Stimulated activated CD8-positive, alpha-beta memory T cell treated with anti-CD3 and anti-CD28 coated beads, Interleukin-12 subunit alpha, Interleukin-12 subunit beta, amount 100 ng/mL, for 1 hour (primary cell): Measurements from ENCODE around the gene LDLRAP1.

Source experiments
- DNase-seq: peaks from one replicate; pipeline ENCODE4 v3.0.0-alpha.2; 2020; ENCODE audit warnings: low read depth

The LDLRAP1 gene

DNA sequence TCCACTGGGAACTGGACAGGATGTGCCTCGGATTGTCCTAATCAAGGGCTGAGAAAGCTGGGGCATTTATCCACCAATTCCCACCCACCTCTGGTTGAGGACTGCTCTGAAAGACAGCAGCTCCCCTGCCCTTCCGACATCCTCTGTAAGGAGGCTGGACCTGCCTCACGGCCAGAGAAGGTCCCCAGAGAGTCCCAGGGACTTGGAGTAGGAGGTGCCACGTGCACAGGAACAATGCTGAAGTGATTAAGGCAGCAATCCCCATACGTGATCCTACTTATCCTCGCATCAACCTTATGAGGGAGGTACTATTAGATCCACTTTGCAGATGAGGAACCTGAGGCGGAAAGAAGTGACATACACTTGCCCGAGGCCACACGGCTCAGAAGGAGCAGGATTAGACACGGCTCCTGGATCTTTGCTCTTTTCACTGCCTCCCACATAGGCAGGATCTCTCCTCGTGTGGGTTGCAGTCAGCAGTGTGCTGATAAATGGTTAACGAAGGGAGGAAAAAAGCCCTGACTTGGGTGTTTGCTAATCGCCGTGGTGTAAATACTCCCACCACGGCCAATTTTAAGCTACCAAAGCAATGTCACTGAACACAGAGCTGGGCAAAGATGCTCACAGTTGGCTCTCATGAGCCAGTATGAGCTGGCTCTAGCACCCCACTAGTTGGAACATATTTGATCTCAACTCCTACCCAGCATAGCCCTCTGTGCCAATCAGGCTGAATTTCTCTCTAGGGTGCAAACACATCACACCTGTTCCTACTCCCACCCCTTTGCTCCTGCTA, 18.6 kb upstream of the LDLRAP1 start:
- no peak for DNase-seq

DNA sequence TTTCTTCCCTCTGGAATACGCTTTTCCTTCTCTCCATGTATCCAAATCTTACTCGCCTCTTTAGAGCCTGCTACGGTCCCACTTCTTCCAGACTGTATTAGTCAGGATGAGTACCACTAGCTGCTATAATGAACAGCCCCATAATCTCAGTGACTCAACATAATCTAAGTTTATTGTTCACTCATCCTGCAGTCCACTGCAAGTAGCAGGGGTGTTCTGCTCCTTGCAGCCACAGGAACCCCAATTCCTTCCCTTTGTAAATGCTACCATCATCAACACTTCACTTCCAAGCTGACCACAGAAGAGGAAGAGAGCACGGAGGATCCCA, 18.1 kb upstream of the LDLRAP1 start:
- DNase-seq, result no peak

DNA sequence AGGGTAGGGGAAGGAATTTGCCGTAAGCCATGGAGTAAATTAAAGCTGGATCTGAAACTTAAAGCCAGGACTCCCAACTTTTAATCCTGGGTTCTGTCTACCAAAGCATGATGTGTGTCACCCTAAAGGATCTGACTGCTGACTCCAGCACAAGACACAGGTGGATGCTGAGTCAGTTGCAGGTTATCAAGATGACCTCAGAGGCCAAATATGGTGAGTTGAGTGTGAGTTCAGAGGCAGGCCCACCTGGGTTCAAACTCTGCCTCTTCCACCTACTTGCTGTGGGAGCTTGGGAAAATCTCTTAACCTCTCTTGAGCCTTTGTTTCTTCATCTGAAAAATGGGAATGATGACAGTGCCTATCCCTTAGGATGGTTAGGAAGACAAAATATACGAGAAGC, 16.7 kb upstream of the LDLRAP1 start:
- DNase-seq, result no peak

DNA sequence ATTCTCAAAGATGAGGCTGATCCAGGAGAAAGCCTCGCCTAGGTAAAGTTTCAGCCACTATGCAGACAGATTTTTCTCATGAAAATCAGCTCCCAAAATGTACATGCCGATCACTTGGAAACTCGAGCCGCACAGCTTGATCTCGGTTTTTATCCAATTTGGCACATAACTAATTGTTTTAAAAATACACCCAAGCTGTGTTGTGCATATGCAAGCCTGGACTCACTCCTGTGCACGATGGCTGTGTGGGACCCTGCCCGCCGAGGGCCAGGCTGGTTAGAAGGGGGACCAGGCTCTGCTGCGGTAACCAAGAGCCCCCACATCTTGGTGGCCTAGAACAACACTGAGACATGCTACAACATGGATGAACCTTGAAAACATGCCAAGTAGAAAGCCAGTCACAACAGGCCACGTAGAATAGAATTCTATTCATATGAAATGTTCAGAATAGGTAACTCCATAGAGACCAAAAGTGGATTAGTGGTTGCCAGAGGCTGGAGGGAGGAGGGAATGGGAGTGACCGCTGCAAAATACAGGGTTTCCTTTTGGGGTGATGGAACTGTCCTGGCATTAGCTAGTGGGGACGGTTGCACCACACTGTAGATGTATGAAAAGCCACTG, 16.1 kb upstream of the LDLRAP1 start:
- DNase-seq, result no peak

DNA sequence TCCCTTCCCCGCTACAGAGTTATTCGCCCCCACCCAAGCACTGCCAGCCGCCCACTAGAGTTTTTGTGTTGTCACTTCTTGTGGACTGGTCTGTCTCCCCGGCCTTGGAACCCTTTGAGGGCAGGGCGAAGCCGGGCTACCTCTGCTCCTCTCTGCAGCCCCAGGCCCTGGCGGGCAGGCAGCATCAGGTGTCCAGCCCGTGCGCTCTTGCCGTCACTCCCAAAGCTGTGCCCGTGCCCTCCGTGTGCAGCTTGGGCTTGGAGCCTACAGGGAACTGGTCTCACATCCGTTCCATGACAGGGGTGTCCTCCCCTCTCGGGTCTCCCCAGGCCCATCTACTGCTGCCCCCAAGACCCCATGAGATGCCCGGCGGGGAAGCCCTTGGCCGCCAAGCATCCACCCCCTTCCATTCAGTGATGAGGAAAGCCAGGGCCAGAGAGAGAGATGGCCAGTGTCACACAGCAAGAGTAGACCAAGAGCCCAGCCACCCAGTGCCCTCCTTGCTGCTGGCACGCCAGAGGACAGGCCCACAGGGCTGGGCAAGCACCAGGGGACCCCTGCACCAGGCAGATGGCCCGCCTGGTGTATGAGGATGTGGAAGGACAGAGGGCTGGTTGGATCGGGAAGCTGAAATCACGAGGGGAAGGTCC, 15.3 kb upstream of the LDLRAP1 start:
- no peak for DNase-seq

DNA sequence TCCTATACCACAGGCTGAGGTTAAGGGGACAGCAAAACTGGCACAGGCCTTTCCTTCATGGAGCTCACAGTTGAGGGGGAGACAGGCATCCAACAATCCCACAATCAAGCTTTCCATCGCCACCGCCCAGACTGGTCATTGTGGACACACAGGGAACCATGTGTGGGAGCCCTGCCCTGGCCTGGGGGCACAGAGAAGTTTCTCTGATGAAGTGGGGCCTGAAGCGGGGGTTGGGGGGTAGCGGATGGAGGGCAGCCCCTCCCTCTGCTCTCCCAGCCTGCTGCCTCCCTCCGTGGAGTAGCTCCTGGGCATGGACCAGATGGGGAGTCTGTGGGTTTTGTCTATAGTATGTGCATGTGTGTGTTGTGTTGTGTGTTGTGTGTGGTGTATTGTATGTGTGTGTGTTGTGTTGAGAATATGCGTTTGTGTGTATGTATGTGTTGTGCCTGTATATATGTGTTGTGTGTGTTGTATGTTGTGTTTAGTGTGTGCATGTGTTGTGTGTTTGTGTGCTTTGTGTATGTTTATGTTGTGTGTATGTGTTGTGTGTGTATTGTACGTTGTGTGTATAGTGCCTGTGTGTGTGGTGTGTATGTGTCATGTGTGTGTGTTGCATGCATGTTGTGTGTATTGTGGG, 14.4 kb upstream of the LDLRAP1 start:
- no peak for DNase-seq

DNA sequence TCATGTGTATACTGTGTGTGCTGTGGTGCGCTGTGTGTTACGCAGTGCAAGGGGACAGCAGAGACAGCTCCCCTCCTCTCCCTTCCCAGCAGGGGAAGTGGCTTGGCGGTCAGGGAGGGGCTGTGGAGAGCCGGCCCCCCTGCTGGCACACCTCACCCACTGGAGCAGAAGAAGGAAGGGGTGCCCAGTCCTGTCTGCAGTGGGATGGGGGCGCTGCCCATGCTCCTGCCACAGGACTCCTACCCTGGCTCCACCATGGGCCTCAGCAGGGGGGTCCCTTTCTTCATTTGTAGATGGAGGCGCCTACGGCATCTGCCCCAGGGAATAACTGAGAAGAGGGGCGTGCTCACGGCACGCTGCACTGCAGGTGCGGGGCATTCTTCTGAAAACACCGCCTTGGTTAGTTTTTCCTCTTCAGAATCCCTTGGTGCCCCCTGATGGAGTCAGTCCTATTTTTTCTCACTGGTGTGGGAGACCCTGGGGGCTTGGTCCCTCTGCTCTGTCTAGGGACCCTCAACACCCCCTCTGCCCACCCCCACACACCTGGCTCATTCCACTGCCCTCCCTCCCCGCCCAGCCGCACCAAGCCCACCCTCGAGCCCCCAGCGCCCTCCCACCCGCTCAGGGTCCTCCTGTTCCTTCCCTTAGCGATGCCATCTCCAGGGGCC, 13.8 kb upstream of the LDLRAP1 start:
- no peak for DNase-seq

DNA sequence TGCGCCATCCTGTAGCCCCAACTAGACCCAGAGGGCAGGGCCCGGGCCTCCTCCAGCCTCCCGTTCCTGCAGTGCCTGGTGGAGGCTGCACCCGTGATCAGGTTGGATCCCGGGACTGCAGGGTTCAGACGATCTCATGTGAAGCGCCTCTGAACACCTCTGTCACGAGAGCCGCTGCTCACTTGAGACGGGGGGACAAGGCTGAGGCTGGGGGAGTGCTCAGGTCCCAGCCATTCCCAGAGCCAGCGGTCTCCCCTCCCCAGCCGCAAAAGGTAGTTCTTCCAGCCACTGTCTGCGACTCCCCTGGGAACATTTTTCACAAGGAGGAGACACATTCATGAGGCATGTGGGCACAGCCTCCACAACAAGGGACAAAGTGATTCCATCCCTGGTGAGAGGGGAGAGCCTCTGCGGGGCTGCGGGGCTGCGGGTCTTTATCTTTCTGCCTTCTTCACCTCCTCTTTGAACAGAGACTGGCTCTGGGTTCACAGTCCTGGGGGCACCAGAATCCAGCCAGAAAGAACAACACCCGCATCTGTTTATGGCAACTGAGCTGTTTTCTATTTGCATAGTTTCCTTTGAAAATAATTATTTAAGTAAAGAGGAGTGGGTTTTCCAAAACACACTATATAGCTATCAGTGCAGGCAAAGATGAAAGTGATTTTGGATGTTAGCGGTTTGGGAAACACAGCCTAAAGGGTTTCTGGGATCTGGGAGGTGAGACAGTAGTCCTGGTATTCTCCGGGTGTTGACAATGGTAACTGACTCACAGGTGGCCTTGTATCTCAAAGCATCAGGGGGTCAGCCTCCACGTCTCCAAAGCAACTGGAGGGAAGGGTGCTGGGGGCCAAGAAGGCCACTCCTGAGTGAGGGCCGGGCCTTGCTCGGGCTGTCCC, 13.0 kb upstream of the LDLRAP1 start:
- no peak for DNase-seq

DNA sequence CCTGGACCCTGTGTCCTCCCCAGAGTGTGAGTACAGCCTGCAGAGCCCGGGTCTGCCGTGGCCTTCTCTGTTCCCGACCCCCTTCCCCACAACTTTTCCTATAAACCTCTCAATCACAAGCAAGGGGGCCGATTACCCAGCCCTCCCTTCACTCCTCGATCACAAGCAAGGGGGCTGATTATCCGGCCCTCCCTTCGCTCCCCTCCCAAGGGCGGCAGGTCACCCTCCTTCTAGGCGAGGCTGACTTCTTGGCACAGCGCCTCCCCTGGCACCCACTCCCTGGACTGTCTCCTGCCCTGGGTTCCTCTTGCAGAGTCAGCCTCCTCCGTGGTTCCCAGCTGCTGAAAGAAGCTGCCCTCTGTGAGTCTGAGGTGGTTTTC, 12.3 kb upstream of the LDLRAP1 start:
- no peak for DNase-seq

DNA sequence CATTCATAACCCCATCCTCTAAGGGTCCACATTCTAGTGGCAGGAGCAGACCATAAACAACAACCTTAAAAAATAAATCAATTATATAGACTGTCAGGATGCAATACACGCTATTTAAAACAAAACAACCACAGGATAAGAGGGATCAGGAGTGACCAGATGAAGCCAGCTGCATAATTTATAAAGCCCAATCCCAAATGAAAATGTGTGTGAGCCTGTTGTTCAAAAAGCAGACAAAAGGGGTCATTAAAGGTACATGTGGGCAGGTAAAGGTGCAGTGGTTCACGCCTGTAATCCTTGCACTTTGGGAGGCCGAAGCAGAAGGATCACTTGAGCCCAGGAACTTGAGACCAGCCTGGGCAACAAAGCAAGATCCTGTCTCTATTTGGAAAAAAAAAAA, 10.4 kb upstream of the LDLRAP1 start:
- no peak for DNase-seq

DNA sequence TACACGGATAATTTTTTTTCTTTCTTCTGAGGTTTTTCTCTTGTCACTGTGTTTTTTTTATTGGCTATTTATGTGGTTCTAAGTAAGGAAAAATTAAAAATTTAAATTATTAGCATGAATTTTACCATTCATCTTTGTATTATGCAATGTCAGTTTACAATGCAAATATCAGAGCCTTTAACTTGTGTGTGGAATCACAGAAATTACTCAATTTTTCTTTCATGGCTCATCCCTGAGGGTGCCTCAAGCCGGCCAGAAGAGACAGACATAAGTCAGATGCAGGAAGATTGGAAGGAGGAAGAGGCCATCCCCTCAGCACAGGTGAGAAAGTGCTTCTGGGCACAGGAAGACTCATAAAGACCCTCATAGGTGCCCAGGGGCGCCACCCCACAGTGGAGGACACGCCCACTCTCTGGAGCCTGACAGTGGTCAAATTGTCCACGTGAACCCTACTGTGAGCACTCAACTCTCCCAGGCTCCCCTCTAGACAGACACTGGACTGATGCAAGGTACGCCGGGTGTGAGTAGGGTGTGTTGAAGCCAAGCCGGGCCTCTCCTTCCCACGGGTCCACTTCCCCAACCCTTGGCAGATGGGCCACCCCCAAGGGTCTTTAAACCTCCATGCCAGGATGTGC, 9.5 kb upstream of the LDLRAP1 start:
- no peak for DNase-seq

DNA sequence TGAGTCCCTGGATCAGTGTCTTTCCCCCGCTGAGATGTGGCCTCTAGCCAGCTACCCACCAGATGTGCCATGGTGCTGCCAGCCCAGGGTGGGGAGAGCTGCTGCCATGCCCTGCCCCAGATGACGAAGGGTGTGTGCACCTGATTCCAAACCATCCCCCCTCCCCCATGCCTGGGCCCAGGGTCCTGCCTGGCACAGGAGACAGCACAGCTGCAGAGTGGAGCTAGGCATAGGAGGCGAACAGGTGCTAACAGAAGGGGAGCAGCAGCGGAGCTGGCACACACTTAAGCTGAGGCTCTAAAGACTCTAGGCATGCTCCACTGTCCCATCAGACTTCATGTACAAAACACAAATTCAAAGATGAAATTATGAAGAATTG, 9.0 kb upstream of the LDLRAP1 start:
- no peak for DNase-seq

DNA sequence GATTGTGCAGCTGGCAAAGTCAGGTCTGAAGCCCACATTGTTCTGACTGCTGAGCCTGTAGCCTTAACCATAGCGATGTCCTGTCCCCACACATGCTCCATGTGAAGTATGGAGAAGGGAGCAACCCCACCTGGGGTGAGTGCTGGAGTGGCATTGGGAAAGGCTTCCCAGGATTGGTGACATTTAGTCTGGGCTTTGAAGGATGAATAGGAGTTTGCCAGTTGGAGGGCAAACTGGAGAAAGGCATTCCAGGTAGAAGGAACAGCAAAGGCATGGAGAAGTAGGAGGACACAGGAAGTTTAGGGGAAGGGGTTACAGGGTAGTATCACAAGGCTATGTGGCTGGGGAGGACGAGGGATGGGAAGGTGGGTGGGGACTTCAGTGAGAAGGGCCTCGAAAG, 7.3 kb upstream of the LDLRAP1 start:
- DNase-seq, result no peak

DNA sequence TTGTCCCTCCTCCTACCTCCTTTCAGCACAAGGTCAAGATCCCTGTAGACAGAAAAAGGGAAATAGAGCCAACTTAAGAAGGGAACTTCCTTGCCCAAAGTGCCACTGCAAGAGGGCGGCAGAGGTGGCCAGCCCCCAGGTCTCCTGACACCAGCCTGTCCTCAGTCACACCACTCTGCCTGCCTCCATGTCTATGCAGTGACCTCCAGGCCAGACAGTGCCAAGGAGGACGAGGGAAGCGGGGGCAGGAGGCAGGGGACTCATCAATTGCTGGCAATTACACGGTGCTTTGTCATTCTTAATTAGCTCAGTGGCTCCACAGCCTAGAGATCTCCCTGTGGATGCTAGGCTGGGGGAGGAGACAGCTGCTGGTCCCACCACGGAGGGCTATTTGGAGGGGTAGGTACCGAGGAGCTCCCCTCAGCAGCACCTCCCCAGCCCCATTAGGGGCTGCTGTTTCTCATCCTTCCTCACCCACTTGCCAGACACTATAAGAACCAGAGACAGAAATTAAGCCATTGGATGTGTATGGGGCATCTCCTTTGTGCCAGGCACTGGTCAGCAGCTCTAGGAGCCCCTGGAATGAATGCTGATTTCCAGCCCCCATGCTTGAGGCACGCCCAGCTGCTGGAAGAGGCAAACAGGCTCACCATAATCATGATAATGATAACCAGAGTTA, 6.1 kb upstream of the LDLRAP1 start:
- no peak for DNase-seq

DNA sequence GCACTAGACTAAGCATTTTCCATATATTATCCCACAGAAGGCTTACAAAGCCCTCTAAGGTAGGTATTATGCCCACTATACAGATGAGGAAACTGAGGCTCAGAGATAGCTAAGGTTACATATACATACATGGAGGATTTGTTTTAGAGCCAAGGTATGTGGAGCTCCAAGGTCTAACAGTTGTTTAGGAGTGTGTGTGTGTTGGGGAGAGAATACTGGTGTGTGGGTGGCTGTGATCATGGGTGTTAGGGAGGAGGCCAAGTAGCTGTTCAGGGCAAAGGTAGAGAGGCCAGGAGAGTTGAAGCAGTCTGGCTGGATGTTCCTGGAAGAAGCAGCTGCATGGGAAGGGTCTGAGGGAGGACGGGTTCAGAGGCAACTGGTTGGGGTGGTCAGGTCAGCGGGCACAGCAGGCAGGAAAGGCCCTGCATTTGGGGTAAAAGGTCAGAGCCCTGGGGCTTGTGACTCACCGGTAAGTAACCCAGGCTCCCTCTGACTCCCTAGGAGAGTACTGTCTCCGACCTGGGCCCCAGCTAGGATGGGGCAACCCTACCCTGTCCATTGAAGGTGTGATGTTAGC, 5.1 kb upstream of the LDLRAP1 start:
- no peak for DNase-seq

DNA sequence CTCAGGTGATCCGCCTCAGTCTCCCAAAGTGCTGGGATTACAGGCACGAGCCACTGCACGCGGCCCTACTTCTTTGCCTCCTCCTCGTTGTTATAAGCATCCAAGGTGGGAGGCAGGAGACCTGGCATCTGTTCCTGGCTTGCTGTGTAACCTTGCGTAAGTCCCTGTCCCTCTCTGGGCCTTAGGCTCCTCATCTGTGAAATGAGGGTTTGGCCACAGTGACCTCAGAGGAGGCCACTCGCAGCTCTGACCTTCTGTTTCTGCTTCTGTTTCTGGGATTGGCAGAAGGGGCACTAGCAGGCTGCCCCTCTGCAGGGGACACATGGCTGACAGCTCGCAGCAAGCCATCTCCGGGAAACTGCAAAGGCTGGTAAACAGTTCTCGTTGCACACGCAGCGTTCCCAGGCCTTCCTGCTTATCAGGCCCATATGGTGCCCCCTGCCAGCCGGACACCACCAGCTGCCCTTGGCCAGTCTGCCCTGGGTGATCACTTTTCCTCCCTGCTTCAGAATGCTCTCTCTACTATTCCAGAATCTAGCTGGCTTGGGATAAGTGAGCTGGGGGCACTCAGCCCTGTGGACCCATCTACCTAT, 2.6 kb upstream of the LDLRAP1 start:
- DNase-seq, result no peak

DNA sequence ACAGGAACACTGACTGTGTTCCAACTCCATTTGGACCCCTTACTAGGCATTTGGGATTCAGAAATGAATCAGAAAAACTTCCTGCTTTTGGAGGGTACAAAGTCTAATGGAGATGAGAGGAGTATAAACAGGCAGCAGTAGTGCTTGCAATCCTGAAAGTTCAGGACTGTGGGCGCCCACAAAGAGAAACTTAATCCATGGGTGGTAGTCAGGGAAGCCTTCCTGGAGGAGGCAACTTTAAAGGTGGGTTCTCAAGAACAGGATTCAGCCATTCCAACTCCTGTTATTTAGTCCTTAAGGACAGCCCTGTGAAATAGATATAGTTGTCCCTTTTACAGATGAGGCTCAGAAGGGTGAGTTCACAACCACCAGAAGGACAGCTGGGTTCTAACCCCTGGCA, 2.0 kb upstream of the LDLRAP1 start:
- DNase-seq, result no peak

DNA sequence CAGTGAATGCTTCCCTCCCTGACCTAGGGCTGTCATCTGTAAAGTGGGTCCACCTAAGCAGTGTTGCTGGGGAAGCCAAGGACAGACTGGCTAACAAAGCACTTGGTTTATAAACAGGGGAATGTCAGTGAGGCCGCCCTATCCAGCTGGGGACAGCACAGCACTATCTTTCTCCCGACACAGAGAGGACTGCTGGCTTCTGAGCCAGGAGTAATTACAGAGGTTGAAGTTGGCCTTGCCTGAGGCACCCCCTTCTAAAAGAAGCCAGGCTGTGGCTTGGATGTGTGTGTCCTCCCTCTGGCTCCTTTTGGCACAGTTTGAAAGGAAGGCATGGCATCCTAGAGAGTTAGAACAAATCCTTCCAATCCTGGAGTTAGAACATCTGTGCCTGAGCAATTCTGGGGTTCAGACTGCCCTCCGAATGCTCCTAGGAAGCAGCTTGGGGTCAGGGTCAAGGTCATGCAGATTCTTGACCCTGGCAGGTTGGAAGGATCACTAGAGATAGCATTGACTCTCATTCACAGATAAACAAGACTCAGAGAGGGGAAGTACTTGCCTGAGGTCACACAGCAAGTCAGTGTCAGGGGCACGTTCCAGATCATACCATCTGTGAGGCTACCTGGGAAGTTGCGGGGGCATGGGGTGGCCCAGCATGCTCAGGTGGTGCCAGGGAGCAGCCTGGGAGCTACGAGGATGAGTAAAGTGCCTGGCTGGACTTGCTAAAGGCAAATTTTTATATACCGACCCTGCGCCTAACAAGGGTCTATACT, 1.3 kb upstream of the LDLRAP1 start:
- no peak for DNase-seq

DNA sequence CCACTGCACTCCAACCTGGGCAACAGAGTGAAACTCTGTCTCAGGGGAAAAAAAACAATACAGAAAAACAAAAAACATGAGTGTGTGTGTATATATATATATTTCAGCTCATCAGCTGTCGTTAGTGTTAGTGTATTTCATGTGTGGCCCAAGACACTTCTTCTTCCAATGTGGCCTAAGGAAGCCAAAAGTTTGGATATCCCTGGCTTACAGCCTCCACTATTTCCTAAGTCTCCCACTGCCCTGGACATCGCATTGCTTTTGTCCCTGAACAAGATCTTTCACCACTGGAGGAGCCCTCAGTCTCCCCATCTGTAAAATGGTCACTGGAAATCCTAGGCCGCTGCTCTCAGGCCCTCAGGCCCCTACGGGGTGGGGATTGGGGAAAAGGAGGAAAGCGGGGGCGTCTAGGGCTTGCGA, 391 bp upstream of the LDLRAP1 start:
- DNase-seq, result no peak
